PC-3 (cell line): Measurements from ENCODE around the gene RHOV. TPM values are rescaled to one million over a fixed set of nuclear protein-coding genes. Genes with fewer than 3 reads are reported as not detected.
A peak's percentile ranks its signal among the peaks of the same experiment; 100 is the strongest.

Source experiments
- ATAC-seq: fragments of 200-7000 bp; cut with Tn5 transposase; 2 replicates; pipeline ENCODE4 v1.9.1; 2020; ENCODE audit warnings: mild to moderate bottlenecking, moderate library complexity
- BruUV-seq: library from RNA; stranded (reverse); fragments of 400-500 nt; replicated peaks from 2 replicates; lab custom pipeline; 2021; lab: Mats Ljungman, UMichigan
- CTCF ChIA-PET: fragments of 300-600 bp; sonication (Branson Sonifier 250); formaldehyde crosslinking; loops from one replicate; lab custom pipeline; 2022; ENCODE audit warnings: antibody characterized with exemption; lab: Charles Lee
- POLR2A ChIA-PET: fragments of 300-600 bp; sonication (Branson Sonifier 250); formaldehyde crosslinking; loops from one replicate; lab custom pipeline; 2022; ENCODE audit warnings: antibody characterized with exemption; ENCODE audit not compliant: unreplicated experiment; lab: Charles Lee
- DNase-seq: peaks from one replicate; pipeline ENCODE4 v3.0.0-alpha.2; 2015
- H2AFZ ChIP-seq: fragments of 300-600 bp; sonication (generic); 2 replicates; pipeline ENCODE4 v1.6.0; 2016; ENCODE audit warnings: antibody characterized with exemption, low read length
- H3F3A ChIP-seq: fragments of 300-600 bp; sonication (generic); one replicate; pipeline ENCODE4 v1.6.0; 2017; ENCODE audit warnings: antibody characterized with exemption, low read length, control low read depth, mild to moderate bottlenecking; ENCODE audit not compliant: unreplicated experiment
- H3K27ac ChIP-seq: fragments of 300-600 bp; sonication (generic); 2 replicates; pipeline ENCODE4 v1.5.1; 2016; ENCODE audit warnings: mild to moderate bottlenecking, low read length
- H3K27me3 ChIP-seq: fragments of 300-600 bp; sonication (generic); 2 replicates; pipeline ENCODE4 v1.6.1; 2016; ENCODE audit warnings: low read length, mixed read lengths
- H3K36me3 ChIP-seq: fragments of 300-600 bp; sonication (generic); 2 replicates; pipeline ENCODE4 v1.6.1; 2016; ENCODE audit warnings: low read depth, mixed run types, low read length, mixed read lengths
- H3K4me1 ChIP-seq: fragments of 300-600 bp; sonication (generic); 2 replicates; pipeline ENCODE4 v1.5.1; 2016; ENCODE audit warnings: low read length; ENCODE audit not compliant: insufficient read depth
- H3K4me2 ChIP-seq: fragments of 300-600 bp; sonication (generic); 2 replicates; pipeline ENCODE4 v1.6.0; 2016; ENCODE audit warnings: low read length
- H3K4me3 ChIP-seq: fragments of 300-600 bp; sonication (generic); 2 replicates; pipeline ENCODE4 v1.5.1; 2016; ENCODE audit warnings: mild to moderate bottlenecking, low read length, mixed read lengths
- H3K79me2 ChIP-seq: fragments of 300-600 bp; sonication (generic); 2 replicates; pipeline ENCODE4 v1.6.1; 2017; ENCODE audit warnings: low read length, mixed read lengths
- H3K9ac ChIP-seq: fragments of 300-600 bp; sonication (generic); 2 replicates; pipeline ENCODE4 v1.6.0; 2016; ENCODE audit warnings: mild to moderate bottlenecking, low read length
- H3K9me2 ChIP-seq: fragments of 300-600 bp; sonication (generic); replicated peaks from 2 replicates; pipeline ENCODE4 v1.6.1; 2016; ENCODE audit warnings: mixed run types, low read length, mixed read lengths
- H3K9me3 ChIP-seq: fragments of 300-600 bp; sonication (generic); 2 replicates; pipeline ENCODE4 v1.6.1; 2016; ENCODE audit warnings: low read length, mixed read lengths
- H4K20me1 ChIP-seq: fragments of 300-600 bp; sonication (generic); 2 replicates; pipeline ENCODE4 v1.6.1; 2016; ENCODE audit warnings: low read length, mixed read lengths
- CTCF ChIP-seq: fragments of 300-600 bp; sonication (generic); conservative IDR thresholded peaks from 2 replicates; pipeline ENCODE4 v1.5.1; 2017; ENCODE audit warnings: antibody characterized with exemption, low read depth, mild to moderate bottlenecking, low read length
- EZH2phosphoT487 ChIP-seq: fragments of 300-600 bp; sonication (generic); IDR thresholded peaks from 2 replicates; pipeline ENCODE4 v1.6.1; 2018; ENCODE audit warnings: mild to moderate bottlenecking, antibody characterized with exemption, low read length, borderline replicate concordance
- intact Hi-C: fragments of 100-400 bp; cut with micrococcal nuclease; formaldehyde crosslinking; loops from 2 replicates; pipeline ENCODE4 v1.9.0; 2023
- total RNA-seq: library from RNA; depleted of rRNA; stranded (reverse); fragments of >200 nt; gene quantifications from 2 replicates; pipeline ENCODE4 v1.2.3, GENCODE V29; 2014; rRNA removed

RHOV gene
- total RNA-seq, 1 experiment from 2014 or later: 39.5 TPM

GRCh38 chr15:40823572-40824343, 50.3 kb downstream of the RHOV start:
- DNase-seq (peak; percentile 96), ATAC-seq (peak; percentile 94)
- Histone ChIP-seq H3K36me3 (no peaks in the 10 kb centered on the region), H3K9me3 (no peaks in the 10 kb centered on the region), H4K20me1 (no peaks in the 10 kb centered on the region), H3K4me2 (peak overlapping the region; percentile 55), H3K9ac (peak overlapping the region; percentile 20; the same call in 1 of the 2 replicates), H3K79me2 (no peaks in the 10 kb centered on the region), H3K9me2 (no peaks in the 10 kb centered on the region), H3K27ac (peak overlapping the region; percentile 87), H3K27me3 (no peaks in the 10 kb centered on the region), H3K4me1 (peaks cover 39% of the 10 kb centered on the region), H3K4me3 (no peak overlapping the region), H3F3A (peaks cover 3% of the 10 kb centered on the region), H2AFZ (no peak overlapping the region)
- intact Hi-C loops: no loop called here
- TF ChIP-seq CTCF: peak; percentile 37; the same call in 1 of the 2 replicates
- no peak for TF ChIP-seq EZH2phosphoT487
- ChIA-PET POLR2A (no interaction called here), CTCF (interaction anchor here (0.6 to 1.2 kb wide), 2 partner anchors 38 to 70 kb away, joined by 3 to 4 read pairs; partner anchors contain the start of gene VPS18)
- BruUV-seq: no TSS peak

Other genes starting within 250 kb of the RHOV start
- gene RAD51, start 179.1 kb downstream of the RHOV start, total RNA-seq: 17.3 and 21.9 TPM in 2 replicates
- gene RMDN3, start 119.0 kb downstream of the RHOV start, total RNA-seq: 21.4 and 34.0 TPM in 2 replicates
- gene GCHFR, start 110.2 kb downstream of the RHOV start, total RNA-seq: 58.9 and 65.8 TPM in 2 replicates
- 0.63 and 1.5 TPM in 2 replicates for gene C15orf62, start 104.3 kb downstream of the RHOV start, total RNA-seq
- gene ZFYVE19, start 67.1 kb downstream of the RHOV start, total RNA-seq: 32.3 and 39.6 TPM in 2 replicates
- gene DNAJC17, start 66.8 kb downstream of the RHOV start, total RNA-seq: 51.2 and 53.3 TPM in 2 replicates
- gene PPP1R14D, start 45.5 kb downstream of the RHOV start, total RNA-seq: 0.33 TPM in 1 of 2 replicates, not detected in the other
- 177 and 244 TPM in 2 replicates for gene SPINT1, start 30.2 kb downstream of the RHOV start, total RNA-seq
- 37.6 and 39.5 TPM in 2 replicates for gene VPS18, start 20.2 kb upstream of the RHOV start, total RNA-seq
- 2.2 and 2.9 TPM in 2 replicates for gene DLL4, start 55.1 kb upstream of the RHOV start, total RNA-seq
- gene CHAC1, start 79.2 kb upstream of the RHOV start, total RNA-seq: 6.2 and 13.3 TPM in 2 replicates
- 38.4 and 47.7 TPM in 2 replicates for gene INO80, start 242.0 kb upstream of the RHOV start, total RNA-seq